GM19324 (cell line): ENCODE measurements around the gene EP400.

ENCODE experiments used
- ATAC-seq: cut with Tn5 transposase; IDR thresholded peaks from one replicate; pipeline ENCODE4 v1.9.1; 2021; ENCODE audit warnings: mild to moderate bottlenecking, moderate library complexity; ENCODE audit not compliant: unreplicated experiment, low FRiP score

Gene EP400, protein sequence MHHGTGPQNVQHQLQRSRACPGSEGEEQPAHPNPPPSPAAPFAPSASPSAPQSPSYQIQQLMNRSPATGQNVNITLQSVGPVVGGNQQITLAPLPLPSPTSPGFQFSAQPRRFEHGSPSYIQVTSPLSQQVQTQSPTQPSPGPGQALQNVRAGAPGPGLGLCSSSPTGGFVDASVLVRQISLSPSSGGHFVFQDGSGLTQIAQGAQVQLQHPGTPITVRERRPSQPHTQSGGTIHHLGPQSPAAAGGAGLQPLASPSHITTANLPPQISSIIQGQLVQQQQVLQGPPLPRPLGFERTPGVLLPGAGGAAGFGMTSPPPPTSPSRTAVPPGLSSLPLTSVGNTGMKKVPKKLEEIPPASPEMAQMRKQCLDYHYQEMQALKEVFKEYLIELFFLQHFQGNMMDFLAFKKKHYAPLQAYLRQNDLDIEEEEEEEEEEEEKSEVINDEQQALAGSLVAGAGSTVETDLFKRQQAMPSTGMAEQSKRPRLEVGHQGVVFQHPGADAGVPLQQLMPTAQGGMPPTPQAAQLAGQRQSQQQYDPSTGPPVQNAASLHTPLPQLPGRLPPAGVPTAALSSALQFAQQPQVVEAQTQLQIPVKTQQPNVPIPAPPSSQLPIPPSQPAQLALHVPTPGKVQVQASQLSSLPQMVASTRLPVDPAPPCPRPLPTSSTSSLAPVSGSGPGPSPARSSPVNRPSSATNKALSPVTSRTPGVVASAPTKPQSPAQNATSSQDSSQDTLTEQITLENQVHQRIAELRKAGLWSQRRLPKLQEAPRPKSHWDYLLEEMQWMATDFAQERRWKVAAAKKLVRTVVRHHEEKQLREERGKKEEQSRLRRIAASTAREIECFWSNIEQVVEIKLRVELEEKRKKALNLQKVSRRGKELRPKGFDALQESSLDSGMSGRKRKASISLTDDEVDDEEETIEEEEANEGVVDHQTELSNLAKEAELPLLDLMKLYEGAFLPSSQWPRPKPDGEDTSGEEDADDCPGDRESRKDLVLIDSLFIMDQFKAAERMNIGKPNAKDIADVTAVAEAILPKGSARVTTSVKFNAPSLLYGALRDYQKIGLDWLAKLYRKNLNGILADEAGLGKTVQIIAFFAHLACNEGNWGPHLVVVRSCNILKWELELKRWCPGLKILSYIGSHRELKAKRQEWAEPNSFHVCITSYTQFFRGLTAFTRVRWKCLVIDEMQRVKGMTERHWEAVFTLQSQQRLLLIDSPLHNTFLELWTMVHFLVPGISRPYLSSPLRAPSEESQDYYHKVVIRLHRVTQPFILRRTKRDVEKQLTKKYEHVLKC (N-terminal part only)

DNA sequence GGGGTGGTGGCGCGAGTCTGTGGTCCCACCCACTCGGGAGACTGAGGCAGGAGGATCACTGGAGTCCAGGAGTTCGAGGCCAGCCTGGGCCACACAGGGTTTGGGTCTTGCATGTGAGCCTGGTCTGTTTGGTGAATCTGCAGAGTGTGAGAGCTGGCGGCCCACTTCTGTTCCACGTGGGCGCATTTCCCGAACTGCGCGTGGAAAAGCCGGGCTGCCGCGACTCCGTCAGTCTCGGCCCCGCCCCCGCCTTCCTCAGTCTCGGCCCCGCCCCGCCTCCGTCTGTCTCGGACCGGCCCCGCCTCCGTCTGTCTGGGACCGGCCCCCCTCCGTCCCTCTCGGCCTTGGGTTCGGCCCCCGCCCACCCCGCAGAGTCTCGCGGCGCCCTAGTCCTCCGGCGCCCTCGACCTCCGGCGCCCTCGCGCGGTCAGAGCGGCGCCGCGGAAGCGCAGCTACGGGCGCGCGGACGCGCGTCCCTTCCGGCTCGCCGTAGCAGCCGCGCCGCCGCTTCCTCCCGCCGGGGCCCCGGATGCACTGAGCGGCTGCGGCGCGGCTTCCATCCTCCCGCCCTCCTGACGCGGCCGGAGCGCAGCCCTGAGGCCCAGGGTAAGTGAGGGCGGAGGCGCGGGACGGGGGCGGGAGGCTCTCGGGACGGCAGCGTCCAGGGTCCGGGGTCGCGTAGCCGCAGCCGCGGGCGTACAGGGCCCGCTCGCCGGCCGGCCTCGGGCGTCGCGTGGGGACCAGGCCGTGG, at the start of gene EP400:
TSS of gene EP400 (plus strand) at position 512 of the 751 bp plus-strand sequence. CDS start 10,678 bp downstream, outside the sequence.
- peak; percentile 92 for ATAC-seq

DNA sequence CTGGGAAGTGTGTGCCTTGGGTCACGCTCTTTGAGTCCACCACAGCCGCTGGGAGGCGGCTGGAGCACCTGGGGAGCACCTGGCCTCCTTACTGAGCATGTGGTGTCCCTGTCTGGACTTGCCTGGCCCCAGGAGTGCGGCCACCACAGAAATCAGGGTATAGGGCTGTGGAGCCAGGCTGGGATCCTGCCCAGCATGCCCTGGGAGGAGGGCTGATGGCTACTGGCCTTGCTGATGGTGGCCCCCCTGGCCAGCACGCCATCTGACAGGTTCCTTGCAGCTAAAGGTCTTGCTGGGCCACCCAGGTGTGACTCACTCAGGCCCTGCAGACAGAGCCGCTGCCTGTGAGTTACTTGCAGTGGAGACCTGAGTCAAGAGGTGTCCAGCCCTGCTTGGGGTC, 49.3 kb upstream of the EP400 start:
- ATAC-seq = no peak

GRCh38 chr12:131901431-131902331, 48.1 kb upstream of the EP400 start:
- ATAC-seq = no peak

DNA sequence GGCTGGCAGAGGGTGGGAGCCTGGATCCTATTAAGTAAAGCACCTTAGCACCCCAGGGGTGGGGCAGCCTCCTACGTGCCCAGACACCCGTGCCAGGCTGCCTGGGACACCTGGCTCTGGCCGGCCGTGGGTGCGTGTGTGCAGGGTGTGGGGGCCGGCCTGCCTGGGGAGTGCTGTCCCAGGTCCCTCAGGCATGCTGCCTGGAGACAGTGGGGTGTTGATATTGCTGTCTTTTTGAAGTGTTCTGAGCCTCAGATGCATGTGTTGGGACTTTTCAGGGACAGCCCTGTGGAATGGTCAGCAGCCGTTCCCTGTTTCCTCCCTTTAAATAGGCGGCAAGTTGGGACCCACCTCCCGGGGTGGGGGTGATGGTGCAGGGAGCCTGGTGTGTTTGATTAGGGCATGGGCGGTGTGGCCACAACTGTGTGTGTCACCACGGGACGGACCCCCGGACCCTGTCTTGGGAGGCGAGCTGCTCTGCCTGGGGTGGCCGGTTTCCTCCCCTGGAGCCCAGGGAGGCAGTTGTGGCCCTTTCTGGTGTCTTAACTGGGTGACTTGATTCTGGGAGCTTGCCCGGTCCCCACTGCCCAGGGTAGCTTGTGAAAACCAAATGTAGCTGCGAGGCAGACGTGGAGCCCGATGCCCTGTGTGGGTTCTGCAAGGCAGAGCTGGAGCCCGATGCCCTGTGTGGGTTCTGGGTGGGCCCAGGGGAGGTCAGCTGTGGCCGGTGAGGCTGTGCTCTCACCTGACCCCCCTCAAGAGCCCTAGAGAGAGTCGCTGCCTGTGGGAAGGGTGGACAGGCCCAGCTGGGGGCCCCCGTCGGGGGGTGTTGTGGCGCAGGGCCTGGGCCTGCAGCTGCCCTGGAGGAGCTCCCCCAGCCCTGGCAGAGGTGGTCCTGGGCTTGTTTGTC, 47.2 kb upstream of the EP400 start:
- ATAC-seq = no peak

DNA sequence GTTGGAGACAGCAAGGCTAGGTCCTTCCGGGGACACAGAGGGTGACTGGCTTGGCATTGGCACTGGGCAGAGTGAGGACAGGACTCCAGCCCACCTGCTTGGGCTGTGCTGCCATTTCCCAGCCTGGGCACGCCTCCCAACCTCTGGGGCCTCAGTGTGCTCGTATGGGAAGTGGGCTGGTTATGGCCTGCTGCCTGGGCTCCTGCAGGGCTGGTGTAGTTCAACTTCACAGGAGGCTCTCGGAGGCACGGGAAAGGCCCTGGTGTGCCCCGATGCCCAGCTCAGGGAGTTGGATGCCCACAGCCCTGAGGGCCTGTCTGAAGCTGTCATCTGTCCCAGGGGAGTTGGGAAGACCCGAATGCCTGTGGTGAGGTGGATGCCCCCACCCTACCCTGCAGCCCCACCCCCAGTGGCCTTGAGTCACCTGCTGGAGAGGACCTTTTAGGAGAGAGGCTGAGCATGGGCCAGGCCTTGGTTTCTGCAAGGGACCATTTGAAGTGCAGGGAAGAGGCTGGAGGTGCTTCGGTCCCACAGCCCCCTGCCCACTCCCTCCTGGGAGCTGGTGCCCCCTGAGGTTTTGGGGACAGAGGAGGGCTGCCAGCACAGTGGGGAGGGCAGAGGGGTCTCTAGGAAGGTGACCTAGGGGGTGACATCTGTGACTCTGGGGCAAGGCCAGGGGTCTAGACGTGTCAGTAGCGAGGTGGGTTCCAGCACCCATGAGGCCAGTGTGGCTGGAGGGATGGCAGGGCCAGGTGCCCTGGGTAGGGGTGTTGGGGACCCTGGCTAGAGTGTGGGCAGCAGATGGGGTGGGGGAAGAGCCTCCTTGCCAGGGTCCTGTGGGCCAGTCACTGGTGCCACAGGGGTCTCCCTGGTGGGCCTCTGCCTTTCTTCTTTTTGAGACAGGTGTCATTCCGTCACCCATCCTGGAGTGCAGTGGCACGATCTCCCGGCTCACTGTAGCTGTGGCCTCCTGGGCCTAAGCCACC, 46.2 kb upstream of the EP400 start:
- no peak for ATAC-seq

- ATAC-seq = no peak
These were observed 45.4 kb upstream of the EP400 start for GRCh38 chr12:131904346-131904745.

- ATAC-seq = no peak
These were observed 44.6 kb upstream of the EP400 start for GRCh38 chr12:131905081-131905629.

- ATAC-seq = no peak
These were observed 44.1 kb upstream of the EP400 start for GRCh38 chr12:131905630-131906091.

GRCh38 chr12:131907379-131908091, 42.2 kb upstream of the EP400 start:
- no peak for ATAC-seq

- ATAC-seq = no peak
These were observed 41.4 kb upstream of the EP400 start for GRCh38 chr12:131908092-131909080.

DNA sequence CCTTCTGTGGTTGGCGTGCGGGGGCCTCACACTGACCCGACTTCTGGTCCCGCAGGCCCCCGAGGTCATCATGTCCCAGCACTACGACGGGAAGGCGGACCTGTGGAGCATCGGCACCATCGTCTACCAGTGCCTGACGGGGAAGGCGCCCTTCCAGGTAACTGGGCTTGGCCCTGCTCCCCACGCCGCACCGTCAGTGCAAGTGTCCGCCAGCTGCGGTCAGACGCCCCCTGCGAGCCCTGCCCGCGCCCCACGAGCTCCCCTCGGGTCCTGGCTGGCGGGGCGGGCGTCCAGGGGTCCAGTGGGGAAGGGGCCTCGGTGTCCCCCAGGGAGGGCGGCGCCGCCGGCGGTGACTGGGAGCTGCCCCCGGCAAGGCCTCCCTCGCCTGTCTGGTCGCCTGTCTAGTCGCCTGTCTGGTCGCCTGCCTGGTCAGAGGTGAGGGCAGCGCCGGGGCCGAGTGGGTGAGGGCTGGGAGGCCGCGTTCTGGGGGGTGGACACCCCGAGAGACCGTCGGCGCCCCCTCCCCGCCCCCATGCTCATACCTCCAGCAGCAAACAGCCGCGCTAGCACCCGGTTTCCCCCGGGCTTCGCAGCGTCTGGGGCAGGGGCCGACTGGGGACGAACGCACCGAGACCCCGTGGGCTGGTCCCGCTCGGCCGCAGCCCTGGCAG, 40.5 kb upstream of the EP400 start:
- ATAC-seq = no peak

DNA sequence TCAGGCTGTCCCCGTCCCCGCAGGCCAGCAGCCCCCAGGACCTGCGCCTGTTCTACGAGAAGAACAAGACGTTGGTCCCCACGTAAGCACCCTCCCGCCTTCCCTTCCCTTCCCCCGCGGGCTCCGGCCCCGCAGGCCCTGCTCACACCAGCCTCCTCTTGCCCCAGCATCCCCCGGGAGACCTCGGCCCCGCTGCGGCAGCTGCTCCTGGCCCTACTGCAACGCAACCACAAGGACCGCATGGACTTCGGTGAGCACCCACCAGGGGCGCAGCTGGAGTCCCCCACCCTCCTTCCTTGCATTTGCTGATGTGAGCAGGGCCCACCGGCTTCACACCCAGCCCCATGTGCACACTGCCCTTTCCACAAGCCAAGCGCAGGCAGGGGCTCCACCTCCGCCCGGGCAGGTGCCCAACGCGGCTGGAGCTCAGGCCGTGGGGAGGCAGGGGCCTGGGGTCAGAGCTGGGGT, 40.0 kb upstream of the EP400 start:
- no peak for ATAC-seq

DNA sequence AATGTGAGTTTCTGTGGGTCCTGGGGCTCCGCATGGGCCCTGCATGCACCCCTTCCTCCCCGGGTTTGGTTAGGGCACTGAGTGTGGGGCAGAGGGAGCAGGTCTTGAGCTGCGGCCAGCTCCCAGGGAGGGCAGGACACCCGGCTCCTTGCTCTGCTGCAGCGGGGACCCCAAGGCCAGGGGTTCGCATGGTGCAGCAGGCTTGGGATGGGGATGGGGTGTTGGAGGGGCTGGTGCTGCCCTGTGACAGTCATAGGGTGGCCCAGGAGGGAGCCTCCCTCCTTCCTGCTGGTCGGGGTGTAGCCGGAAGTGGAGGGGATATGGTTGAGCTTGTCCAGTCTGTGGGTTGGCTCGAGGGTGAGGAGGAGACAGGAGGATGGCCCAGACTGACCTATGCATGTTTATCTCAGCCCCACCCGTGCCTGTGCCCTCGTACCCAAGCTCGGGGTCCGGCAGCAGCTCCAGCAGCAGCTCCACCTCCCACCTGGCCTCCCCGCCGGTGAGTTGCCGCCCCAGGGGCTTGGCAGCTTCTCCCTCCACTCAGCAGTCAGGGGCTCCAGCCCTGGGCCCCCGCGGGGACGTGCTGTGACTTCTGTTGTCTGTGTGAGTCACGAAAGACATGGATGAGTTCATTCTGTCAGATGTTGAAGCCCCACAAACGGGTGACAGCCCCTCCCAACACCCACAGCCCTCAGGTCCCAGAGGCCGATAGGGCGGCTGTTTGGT, 39.3 kb upstream of the EP400 start:
- no peak for ATAC-seq
